ENCODE data around the gene STIP1. TPM values are rescaled to one million over a fixed set of nuclear protein-coding genes. Genes with fewer than 3 reads are reported as not detected.
A peak's percentile ranks its signal among the peaks of the same experiment; 100 is the strongest.

Gene STIP1
- total and polyA plus RNA-seq, 9 of the 15 experiments (the other 6 are each of a cell fraction or from before 2014, with no cell fraction given): 58.1 to 465 (median 346) TPM

DNA sequence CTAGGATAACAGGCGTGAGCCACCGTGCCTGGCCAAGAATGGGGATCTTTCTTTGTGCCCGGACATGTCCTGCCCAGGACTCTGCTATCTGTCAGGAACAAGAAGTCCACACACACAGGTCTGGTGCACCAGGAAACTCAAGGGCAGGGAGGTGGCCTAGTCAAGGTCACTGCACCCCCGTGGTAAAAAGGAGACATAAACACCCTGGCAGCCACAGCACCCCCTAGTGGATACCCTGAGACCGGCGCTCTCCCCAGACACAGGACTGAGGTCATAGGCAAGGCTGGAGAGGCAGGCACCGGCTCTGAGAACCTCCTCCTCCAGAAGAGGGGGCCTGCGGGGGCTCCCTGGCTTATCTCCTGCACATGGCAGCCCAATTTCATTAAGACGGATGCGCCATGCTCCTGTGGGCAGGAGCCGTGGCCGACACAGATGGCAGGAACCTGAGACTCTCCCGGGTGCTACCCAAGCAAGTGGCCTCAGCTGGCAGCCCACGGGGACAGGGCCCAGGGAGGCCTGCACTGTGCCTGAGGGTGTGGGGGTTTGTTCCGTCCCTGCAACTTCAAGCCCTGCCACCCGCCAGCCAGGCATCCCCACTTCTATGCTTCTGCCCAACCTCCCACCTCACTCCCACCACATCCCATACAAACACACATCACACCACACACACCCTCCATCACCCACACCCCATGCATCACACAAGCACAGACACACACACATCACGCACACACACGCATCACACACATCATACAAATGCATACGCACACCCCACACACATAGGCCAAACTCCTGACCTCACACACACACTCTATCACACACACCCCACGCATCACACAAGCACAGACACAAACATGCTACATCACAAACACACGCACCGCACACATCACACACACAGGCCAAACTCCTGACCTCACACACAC is 39.7 kb upstream of the STIP1 start:
- peak overlapping the region; percentile 10; the same call in 1 of the 2 replicates for H2AFZ ChIP-seq (ENCODE audit: low read depth, low read length)
- H3K9ac ChIP-seq (ENCODE audit: insufficient read depth in 1 of 2, low read depth in 2 of 2, low read length in 2 of 2): peak overlapping the region in 1 of 2 experiments; percentile 53; a peak in 2 of 4 replicates
- H3K36me3 ChIP-seq (ENCODE audit: control insufficient read depth, insufficient read depth, low read length): peaks cover 10% of the 10 kb centered on the region; the same call in 2 of the 3 replicates
- H3K79me2 ChIP-seq (ENCODE audit: control insufficient read depth, insufficient read depth, low read length): peaks cover 2% of the 10 kb centered on the region; the same call in 2 of the 3 replicates
- peaks cover 18% of the 10 kb centered on the region for H4K20me1 ChIP-seq (replicated peaks; ENCODE audit: control insufficient read depth, insufficient read depth, low read length)
- no peak overlapping the region for H3K4me2 ChIP-seq (ENCODE audit: insufficient read depth, low read length)
- peaks cover 0 to 58% of the 10 kb centered on the region in 2 experiments; a peak in 4 of 5 replicates for H3K4me1 ChIP-seq (replicated peaks in 1 of 2; ENCODE audit: control insufficient read depth in 2 of 2, insufficient read depth in 2 of 2, low read length in 2 of 2)
- ChIA-PET POLR2A (no interaction called here), CTCF (ENCODE audit: low intra/inter-chr PET ratio) (interaction anchor here (0.7 to 1.1 kb wide), 3 partner anchors 58 to 1111 kb away, joined by 3 read pairs; no protein-coding TSS in a partner anchor)
- in situ Hi-C loops (cut with MboI) (loop anchor here (5.0 to 10.0 kb wide), 2 partner anchors 309 to 381 kb away; partner anchors contain the start of genes MARK2 and ZFTA), intact Hi-C loops (cut with micrococcal nuclease) (loop anchor here (5.0 to 10.0 kb wide), 4 partner anchors 54 to 401 kb away; no protein-coding TSS in a partner anchor)
- no TSS peak for BruUV-seq (replicated peaks)
- H3K9me1 ChIP-seq (ENCODE audit: control insufficient read depth, insufficient read depth, low read length): no peaks in the 10 kb centered on the region
- H3K9me3 ChIP-seq (replicated peaks; ENCODE audit: control insufficient read depth, insufficient read depth, low read depth, low read length): no peaks in the 10 kb centered on the region
- WGBS (ENCODE audit: insufficient coverage, low coverage, missing lambda C conversion rate): 62% methylated on average over 21 of the region's 22 CpGs
- ATAC-seq: peak; percentile 93
- DNase-seq (ENCODE audit: extremely low read depth in 1 of 4, low spot score in 3 of 4): peak; percentile 83 to 87 (median 84)
- peak overlapping the region; percentile 64 for H3K27ac ChIP-seq (ENCODE audit: extremely low read depth, low read depth, low read length)
- H3K4me3 ChIP-seq: no peak overlapping the region
- no peaks in the 10 kb centered on the region for H3K27me3 ChIP-seq (ENCODE audit: control insufficient read depth in 2 of 2, insufficient read depth in 2 of 2, low read length in 2 of 2)
- peak; percentile 85 for FAIRE-seq
- TF ChIP-seq ZBTB7A (IDR thresholded peaks at IDR 0.05; ENCODE audit: borderline replicate concordance, control insufficient read depth, low read depth, low read length) (0 out of 2 replicates have a peak, but pooled peaks have one; percentile 46), ZBTB17 (CRISPR knock-in tag; IDR thresholded peaks at IDR 0.05) (no peak), PHB2 (IDR thresholded peaks at IDR 0.05; ENCODE audit: low read depth) (no peak), POLR2G (IDR thresholded peaks at IDR 0.05; ENCODE audit: low read depth, low read length) (no peak), ZNF57 (CRISPR knock-in tag; IDR thresholded peaks at IDR 0.05) (no peak), MTA3 (IDR thresholded peaks at IDR 0.05; ENCODE audit: borderline replicate concordance) (peak; percentile 53; the same call in 1 of the 2 replicates), MCM5 (IDR thresholded peaks at IDR 0.05; ENCODE audit: low read depth) (no peak), ZNF282 (CRISPR knock-in tag; IDR thresholded peaks at IDR 0.05) (no peak), YY1 (IDR thresholded peaks at IDR 0.05; ENCODE audit: borderline replicate concordance in 1 of 3, control insufficient read depth in 1 of 3, extremely low read depth in 1 of 3, insufficient read depth in 3 of 3, insufficient read length in 1 of 3, insufficient replicate concordance in 2 of 3, low read depth in 1 of 3, low read length in 2 of 3) (no peak)
- TF ChIP-seq, protein P1, sequence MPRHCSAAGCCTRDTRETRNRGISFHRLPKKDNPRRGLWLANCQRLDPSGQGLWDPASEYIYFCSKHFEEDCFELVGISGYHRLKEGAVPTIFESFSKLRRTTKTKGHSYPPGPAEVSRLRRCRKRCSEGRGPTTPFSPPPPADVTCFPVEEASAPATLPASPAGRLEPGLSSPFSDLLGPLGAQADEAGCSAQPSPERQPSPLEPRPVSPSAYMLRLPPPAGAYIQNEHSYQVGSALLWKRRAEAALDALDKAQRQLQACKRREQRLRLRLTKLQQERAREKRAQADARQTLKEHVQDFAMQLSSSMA (CRISPR knock-in tag; IDR thresholded peaks at IDR 0.05): no peak
- TF ChIP-seq, protein P2, sequence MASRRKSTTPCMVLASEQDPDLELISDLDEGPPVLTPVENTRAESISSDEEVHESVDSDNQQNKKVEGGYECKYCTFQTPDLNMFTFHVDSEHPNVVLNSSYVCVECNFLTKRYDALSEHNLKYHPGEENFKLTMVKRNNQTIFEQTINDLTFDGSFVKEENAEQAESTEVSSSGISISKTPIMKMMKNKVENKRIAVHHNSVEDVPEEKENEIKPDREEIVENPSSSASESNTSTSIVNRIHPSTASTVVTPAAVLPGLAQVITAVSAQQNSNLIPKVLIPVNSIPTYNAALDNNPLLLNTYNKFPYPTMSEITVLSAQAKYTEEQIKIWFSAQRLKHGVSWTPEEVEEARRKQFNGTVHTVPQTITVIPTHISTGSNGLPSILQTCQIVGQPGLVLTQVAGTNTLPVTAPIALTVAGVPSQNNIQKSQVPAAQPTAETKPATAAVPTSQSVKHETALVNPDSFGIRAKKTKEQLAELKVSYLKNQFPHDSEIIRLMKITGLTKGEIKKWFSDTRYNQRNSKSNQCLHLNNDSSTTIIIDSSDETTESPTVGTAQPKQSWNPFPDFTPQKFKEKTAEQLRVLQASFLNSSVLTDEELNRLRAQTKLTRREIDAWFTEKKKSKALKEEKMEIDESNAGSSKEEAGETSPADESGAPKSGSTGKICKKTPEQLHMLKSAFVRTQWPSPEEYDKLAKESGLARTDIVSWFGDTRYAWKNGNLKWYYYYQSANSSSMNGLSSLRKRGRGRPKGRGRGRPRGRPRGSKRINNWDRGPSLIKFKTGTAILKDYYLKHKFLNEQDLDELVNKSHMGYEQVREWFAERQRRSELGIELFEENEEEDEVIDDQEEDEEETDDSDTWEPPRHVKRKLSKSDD (conservative IDR thresholded peaks at IDR 0.05; ENCODE audit: low read length): no peak
- TF ChIP-seq, protein P3, sequence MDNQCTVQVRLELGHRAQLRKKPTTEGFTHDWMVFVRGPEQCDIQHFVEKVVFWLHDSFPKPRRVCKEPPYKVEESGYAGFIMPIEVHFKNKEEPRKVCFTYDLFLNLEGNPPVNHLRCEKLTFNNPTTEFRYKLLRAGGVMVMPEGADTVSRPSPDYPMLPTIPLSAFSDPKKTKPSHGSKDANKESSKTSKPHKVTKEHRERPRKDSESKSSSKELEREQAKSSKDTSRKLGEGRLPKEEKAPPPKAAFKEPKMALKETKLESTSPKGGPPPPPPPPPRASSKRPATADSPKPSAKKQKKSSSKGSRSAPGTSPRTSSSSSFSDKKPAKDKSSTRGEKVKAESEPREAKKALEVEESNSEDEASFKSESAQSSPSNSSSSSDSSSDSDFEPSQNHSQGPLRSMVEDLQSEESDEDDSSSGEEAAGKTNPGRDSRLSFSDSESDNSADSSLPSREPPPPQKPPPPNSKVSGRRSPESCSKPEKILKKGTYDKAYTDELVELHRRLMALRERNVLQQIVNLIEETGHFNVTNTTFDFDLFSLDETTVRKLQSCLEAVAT (IDR thresholded peaks at IDR 0.05): 0 out of 4 replicates have a peak, but pooled peaks have one; percentile 23 to 24
- TF ChIP-seq, protein P4, sequence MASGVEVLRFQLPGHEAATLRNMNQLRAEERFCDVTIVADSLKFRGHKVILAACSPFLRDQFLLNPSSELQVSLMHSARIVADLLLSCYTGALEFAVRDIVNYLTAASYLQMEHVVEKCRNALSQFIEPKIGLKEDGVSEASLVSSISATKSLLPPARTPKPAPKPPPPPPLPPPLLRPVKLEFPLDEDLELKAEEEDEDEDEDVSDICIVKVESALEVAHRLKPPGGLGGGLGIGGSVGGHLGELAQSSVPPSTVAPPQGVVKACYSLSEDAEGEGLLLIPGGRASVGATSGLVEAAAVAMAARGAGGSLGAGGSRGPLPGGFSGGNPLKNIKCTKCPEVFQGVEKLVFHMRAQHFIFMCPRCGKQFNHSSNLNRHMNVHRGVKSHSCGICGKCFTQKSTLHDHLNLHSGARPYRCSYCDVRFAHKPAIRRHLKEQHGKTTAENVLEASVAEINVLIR (CRISPR knock-in tag; IDR thresholded peaks at IDR 0.05): no peak
